Karpas-422 (cell line): ENCODE data around the gene CREB5. TPM values are rescaled to one million over a fixed set of nuclear protein-coding genes. Genes with fewer than 3 reads are reported as not detected.

Experiments
- DNase-seq: peaks from one replicate; pipeline ENCODE4 v3.0.0-alpha.2; 2015
- H2AFZ ChIP-seq: fragments of 200-600 bp; sonication (generic); 2 replicates; pipeline ENCODE4 v1.6.1; 2014; ENCODE audit warnings: antibody characterized with exemption, low read length, mixed read lengths
- H3K27ac ChIP-seq: fragments of 200-600 bp; sonication (generic); 2 replicates; pipeline ENCODE4 v1.5.1; 2014; ENCODE audit warnings: mild to moderate bottlenecking, low read length, moderate library complexity
- H3K27me3 ChIP-seq: fragments of 200-600 bp; sonication (generic); 2 replicates; pipeline ENCODE4 v1.6.1; 2014; ENCODE audit warnings: low read length, mixed read lengths
- H3K36me3 ChIP-seq: fragments of 200-600 bp; sonication (generic); 2 replicates; pipeline ENCODE4 v1.6.1; 2014; ENCODE audit warnings: low read length, mixed read lengths; ENCODE audit not compliant: insufficient read depth
- H3K4me1 ChIP-seq: fragments of 200-600 bp; sonication (generic); 2 replicates; pipeline ENCODE4 v1.6.1; 2014; ENCODE audit warnings: mild to moderate bottlenecking, low read length, mixed read lengths
- H3K4me2 ChIP-seq: fragments of 200-600 bp; sonication (generic); 2 replicates; pipeline ENCODE4 v1.6.1; 2014; ENCODE audit warnings: low read length, low read depth, mild to moderate bottlenecking; ENCODE audit not compliant: poor library complexity, severe bottlenecking
- H3K4me3 ChIP-seq: fragments of 200-600 bp; sonication (generic); 2 replicates; pipeline ENCODE4 v1.5.1; 2014; ENCODE audit warnings: mild to moderate bottlenecking, antibody characterized with exemption, low read length, mixed read lengths
- H3K79me2 ChIP-seq: fragments of 200-600 bp; sonication (generic); 2 replicates; pipeline ENCODE4 v1.6.1; 2014; ENCODE audit warnings: mild to moderate bottlenecking, low read length, mixed read lengths
- H3K9ac ChIP-seq: fragments of 200-600 bp; sonication (generic); 2 replicates; pipeline ENCODE4 v1.6.0; 2014; ENCODE audit warnings: low read length
- H3K9me2 ChIP-seq: fragments of 200-600 bp; sonication (generic), shearing (Covaris generic); replicated peaks from 2 replicates; pipeline ENCODE4 v1.6.0; 2014; ENCODE audit warnings: mild to moderate bottlenecking, low read length, moderate library complexity; ENCODE audit not compliant: insufficient read depth
- H3K9me3 ChIP-seq: fragments of 300-700, 200-600 bp; sonication (generic); 2 replicates; pipeline ENCODE4 v1.6.1; 2014; ENCODE audit warnings: low read length, mixed read lengths
- H4K20me1 ChIP-seq: fragments of 200-600 bp; sonication (generic); 2 replicates; pipeline ENCODE4 v1.6.1; 2014; ENCODE audit warnings: mild to moderate bottlenecking, antibody characterized with exemption, low read length, low read depth; ENCODE audit not compliant: insufficient read depth
- total RNA-seq: library from RNA; depleted of rRNA; stranded (reverse); fragments of >200 nt; shearing (Covaris generic); gene quantifications from 2 replicates; pipeline ENCODE4 v1.2.3, GENCODE V29; 2014; ENCODE audit warnings: low replicate concordance

CREB5 gene
- total RNA-seq, 1 experiment from 2014 or later = 52.1 TPM

GRCh38 chr7:28469562-28469961, 57.2 kb downstream of the CREB5 start:
- Histone ChIP-seq H3K4me3 (no peak overlapping the region), H3K27me3 (no peaks in the 10 kb centered on the region), H2AFZ (no peak overlapping the region), H3K27ac (no peak overlapping the region), H3K9me3 (no peaks in the 10 kb centered on the region), H3K4me2 (no peak overlapping the region), H3K9me2 (no peaks in the 10 kb centered on the region), H3K36me3 (no peaks in the 10 kb centered on the region), H3K9ac (no peak overlapping the region), H4K20me1 (no peaks in the 10 kb centered on the region), H3K79me2 (no peaks in the 10 kb centered on the region), H3K4me1 (no peaks in the 10 kb centered on the region)
- DNase-seq = no peak

GRCh38 chr7:28470344-28470743, 58.0 kb downstream of the CREB5 start:
- H3K27me3 ChIP-seq = no peaks in the 10 kb centered on the region
- no peaks in the 10 kb centered on the region for H3K79me2 ChIP-seq
- no peaks in the 10 kb centered on the region for H3K9me3 ChIP-seq
- no peaks in the 10 kb centered on the region for H4K20me1 ChIP-seq
- H3K4me2 ChIP-seq = no peak overlapping the region
- H3K4me1 ChIP-seq = no peaks in the 10 kb centered on the region
- H3K27ac ChIP-seq = no peak overlapping the region
- no peak overlapping the region for H3K9ac ChIP-seq
- H2AFZ ChIP-seq = no peak overlapping the region
- H3K36me3 ChIP-seq = no peaks in the 10 kb centered on the region
- no peaks in the 10 kb centered on the region for H3K9me2 ChIP-seq
- no peak for DNase-seq
- no peak overlapping the region for H3K4me3 ChIP-seq

DNA sequence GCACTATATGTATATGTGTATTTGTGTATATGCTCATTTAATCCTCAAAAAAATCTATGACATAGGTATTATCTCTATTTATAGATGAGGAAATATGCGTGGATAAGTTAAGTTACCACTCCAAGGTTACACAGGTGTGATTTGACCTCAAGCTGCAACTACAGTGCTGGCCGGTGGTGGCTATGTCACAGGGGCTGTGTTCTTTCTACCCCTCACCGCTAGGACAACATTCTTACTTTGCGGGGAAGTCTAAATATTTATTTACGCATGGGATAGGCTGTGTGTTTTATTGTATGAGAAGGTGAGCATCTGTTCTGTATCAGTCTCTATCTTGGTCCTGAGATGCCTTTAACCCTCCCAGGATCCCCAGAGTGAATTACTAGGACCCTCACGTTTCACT, 60.0 kb downstream of the CREB5 start:
- Histone ChIP-seq H3K79me2 (no peaks in the 10 kb centered on the region), H3K36me3 (no peaks in the 10 kb centered on the region), H2AFZ (no peak overlapping the region), H3K27me3 (no peaks in the 10 kb centered on the region), H3K4me3 (no peak overlapping the region), H3K9me3 (no peaks in the 10 kb centered on the region), H3K4me2 (no peak overlapping the region), H3K9me2 (no peaks in the 10 kb centered on the region), H4K20me1 (no peaks in the 10 kb centered on the region), H3K27ac (no peak overlapping the region), H3K9ac (no peak overlapping the region), H3K4me1 (no peaks in the 10 kb centered on the region)
- no peak for DNase-seq

DNA sequence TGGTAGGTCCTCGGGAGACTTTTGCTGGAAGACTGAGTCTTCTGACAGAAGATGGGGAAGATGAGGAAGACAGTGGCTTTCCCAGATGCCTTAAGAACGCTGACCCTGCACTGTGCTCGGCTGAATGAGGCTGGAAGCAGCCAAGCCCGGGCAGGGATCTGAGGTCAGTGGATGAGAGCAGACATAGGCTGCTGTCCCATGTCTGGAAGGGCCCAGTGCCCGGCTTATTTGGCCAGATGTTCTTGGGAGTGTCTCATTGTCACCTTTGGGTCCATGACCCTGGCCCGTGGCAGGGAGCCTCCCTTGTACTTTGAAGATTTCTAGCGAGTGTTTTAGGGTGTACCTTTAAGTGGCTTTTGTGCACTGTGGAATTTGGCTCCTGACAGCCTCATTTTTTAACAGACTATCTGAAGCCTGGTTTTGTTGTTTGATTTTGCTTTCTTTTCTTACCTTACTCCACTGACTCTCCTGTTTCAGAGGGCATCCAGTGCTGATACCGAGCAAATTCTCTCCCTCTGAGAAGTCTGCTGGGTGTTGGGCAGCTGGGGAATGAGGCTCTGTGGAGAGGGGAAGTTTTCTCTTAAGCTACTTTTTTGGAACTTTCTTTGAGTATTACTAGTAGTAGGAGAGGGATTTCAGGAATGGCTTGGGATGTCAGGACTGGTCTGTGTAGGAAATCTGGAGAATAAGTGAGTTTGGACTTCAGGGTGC, 61.4 kb downstream of the CREB5 start:
- Histone ChIP-seq H2AFZ (no peak overlapping the region), H3K9me3 (no peaks in the 10 kb centered on the region), H3K9ac (no peak overlapping the region), H4K20me1 (no peaks in the 10 kb centered on the region), H3K36me3 (no peaks in the 10 kb centered on the region), H3K9me2 (no peaks in the 10 kb centered on the region), H3K27ac (no peak overlapping the region), H3K27me3 (no peaks in the 10 kb centered on the region), H3K79me2 (no peaks in the 10 kb centered on the region), H3K4me2 (no peak overlapping the region), H3K4me3 (no peak overlapping the region), H3K4me1 (no peaks in the 10 kb centered on the region)
- DNase-seq = no peak

GRCh38 chr7:28474282-28474638, 61.9 kb downstream of the CREB5 start:
- H4K20me1 ChIP-seq = no peaks in the 10 kb centered on the region

DNA sequence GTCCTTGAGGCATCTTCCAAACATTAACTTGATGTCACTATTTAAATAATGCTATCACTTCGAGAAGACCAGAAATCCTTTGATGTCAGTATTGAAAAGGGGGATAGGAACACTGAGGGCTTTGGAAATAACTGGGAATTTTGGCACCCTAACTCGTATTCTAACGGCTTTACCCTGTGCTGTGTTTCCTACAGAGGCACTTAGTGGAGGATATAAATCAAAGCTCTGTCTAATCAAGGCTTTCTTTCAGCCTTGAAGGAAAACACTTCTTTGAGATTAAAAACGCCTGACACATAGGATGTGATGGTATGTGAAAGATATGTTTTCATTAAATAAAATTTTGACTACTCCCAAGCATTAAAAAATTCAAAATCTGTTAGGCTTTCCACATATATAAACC, 62.3 kb downstream of the CREB5 start:
- Histone ChIP-seq H3K4me3 (no peak overlapping the region), H3K9me3 (no peaks in the 10 kb centered on the region), H3K36me3 (no peaks in the 10 kb centered on the region), H4K20me1 (no peaks in the 10 kb centered on the region), H3K4me1 (no peaks in the 10 kb centered on the region), H3K9ac (no peak overlapping the region), H3K79me2 (no peaks in the 10 kb centered on the region), H2AFZ (no peak overlapping the region), H3K9me2 (no peaks in the 10 kb centered on the region), H3K4me2 (no peak overlapping the region), H3K27me3 (no peaks in the 10 kb centered on the region), H3K27ac (no peak overlapping the region)
- no peak for DNase-seq

More at GRCh38 chr7:28474282-28474638, 61.9 kb downstream of the CREB5 start:
- no peak for DNase-seq
- no peak overlapping the region for H3K4me3 ChIP-seq
- H3K36me3 ChIP-seq = no peaks in the 10 kb centered on the region
- H3K79me2 ChIP-seq = no peaks in the 10 kb centered on the region
- H3K27ac ChIP-seq = no peak overlapping the region
- H2AFZ ChIP-seq = no peak overlapping the region
- no peaks in the 10 kb centered on the region for H3K27me3 ChIP-seq
- H3K4me1 ChIP-seq = no peaks in the 10 kb centered on the region
- no peaks in the 10 kb centered on the region for H3K9me2 ChIP-seq
- no peak overlapping the region for H3K4me2 ChIP-seq
- no peak overlapping the region for H3K9ac ChIP-seq
- H3K9me3 ChIP-seq = no peaks in the 10 kb centered on the region

- Histone ChIP-seq H3K36me3 (no peaks in the 10 kb centered on the region), H3K27me3 (no peaks in the 10 kb centered on the region), H3K9me2 (no peaks in the 10 kb centered on the region), H3K9me3 (no peaks in the 10 kb centered on the region), H3K9ac (no peak overlapping the region), H3K79me2 (no peaks in the 10 kb centered on the region), H2AFZ (no peak overlapping the region), H4K20me1 (no peaks in the 10 kb centered on the region), H3K4me3 (no peak overlapping the region), H3K27ac (no peak overlapping the region), H3K4me2 (no peak overlapping the region), H3K4me1 (peaks cover 6% of the 10 kb centered on the region; the same call in 1 of the 2 replicates)
- no peak for DNase-seq
Observed at GRCh38 chr7:28477041-28477442, 64.7 kb downstream of the CREB5 start.

DNA sequence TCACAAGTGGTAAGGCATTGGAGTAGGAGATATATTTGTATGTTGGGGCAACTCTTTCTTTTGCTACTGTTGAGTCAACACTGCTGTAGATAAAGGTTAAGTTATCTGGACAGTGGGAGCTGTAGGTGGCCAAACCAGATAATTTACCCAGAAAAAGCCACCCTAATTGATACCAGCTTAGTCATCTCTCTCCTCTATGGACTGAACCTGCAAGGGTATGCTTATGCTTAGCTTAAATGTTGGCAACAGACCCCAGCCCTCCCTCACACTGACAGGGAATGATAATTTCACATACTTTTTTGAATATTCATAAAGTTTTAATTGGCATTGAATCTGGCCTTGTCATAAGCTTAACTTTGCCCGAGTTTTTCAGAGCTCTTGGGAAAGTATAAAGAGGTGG, 66.3 kb downstream of the CREB5 start:
- H4K20me1 ChIP-seq = no peaks in the 10 kb centered on the region
- H3K4me3 ChIP-seq = no peak overlapping the region
- H3K36me3 ChIP-seq = no peaks in the 10 kb centered on the region
- peaks cover 6% of the 10 kb centered on the region; the same call in 1 of the 2 replicates for H3K4me1 ChIP-seq
- no peak overlapping the region for H2AFZ ChIP-seq
- H3K9me2 ChIP-seq = no peaks in the 10 kb centered on the region
- no peaks in the 10 kb centered on the region for H3K9me3 ChIP-seq
- no peak overlapping the region for H3K4me2 ChIP-seq
- no peak overlapping the region for H3K9ac ChIP-seq
- no peak overlapping the region for H3K27ac ChIP-seq
- DNase-seq = no peak
- H3K79me2 ChIP-seq = no peaks in the 10 kb centered on the region
- H3K27me3 ChIP-seq = no peaks in the 10 kb centered on the region
